ENCODE measurements around the gene SP3. TPM values are rescaled to one million over a fixed set of nuclear protein-coding genes. Genes with fewer than 3 reads are reported as not detected.

Gene SP3
- total and polyA plus RNA-seq, 9 of the 15 experiments (the other 6 are each of a cell fraction or from before 2014, with no cell fraction given), result 12.0 to 106 (median 74.9) TPM

DNA sequence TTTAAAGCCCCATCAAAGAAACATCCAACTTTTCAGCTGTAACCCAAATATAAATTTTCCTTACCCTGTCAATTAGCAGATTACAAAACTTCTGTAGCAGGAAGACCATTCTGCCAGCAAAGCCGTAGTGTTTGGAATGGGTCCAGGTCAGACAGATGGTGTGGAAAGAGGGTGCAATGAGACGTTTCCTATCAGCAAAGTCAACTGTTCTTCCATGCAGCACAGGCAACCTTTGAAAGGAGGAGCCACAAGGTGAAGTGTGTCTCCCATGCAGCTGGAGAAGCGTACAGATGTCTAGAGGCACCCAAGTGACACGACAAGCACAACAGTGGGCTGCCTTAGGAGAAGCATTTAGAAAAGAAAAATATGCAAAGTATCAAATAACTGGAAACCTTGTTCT is 83.7 kb downstream of the SP3 start (continued):
- TF ChIP-seq, protein P1, sequence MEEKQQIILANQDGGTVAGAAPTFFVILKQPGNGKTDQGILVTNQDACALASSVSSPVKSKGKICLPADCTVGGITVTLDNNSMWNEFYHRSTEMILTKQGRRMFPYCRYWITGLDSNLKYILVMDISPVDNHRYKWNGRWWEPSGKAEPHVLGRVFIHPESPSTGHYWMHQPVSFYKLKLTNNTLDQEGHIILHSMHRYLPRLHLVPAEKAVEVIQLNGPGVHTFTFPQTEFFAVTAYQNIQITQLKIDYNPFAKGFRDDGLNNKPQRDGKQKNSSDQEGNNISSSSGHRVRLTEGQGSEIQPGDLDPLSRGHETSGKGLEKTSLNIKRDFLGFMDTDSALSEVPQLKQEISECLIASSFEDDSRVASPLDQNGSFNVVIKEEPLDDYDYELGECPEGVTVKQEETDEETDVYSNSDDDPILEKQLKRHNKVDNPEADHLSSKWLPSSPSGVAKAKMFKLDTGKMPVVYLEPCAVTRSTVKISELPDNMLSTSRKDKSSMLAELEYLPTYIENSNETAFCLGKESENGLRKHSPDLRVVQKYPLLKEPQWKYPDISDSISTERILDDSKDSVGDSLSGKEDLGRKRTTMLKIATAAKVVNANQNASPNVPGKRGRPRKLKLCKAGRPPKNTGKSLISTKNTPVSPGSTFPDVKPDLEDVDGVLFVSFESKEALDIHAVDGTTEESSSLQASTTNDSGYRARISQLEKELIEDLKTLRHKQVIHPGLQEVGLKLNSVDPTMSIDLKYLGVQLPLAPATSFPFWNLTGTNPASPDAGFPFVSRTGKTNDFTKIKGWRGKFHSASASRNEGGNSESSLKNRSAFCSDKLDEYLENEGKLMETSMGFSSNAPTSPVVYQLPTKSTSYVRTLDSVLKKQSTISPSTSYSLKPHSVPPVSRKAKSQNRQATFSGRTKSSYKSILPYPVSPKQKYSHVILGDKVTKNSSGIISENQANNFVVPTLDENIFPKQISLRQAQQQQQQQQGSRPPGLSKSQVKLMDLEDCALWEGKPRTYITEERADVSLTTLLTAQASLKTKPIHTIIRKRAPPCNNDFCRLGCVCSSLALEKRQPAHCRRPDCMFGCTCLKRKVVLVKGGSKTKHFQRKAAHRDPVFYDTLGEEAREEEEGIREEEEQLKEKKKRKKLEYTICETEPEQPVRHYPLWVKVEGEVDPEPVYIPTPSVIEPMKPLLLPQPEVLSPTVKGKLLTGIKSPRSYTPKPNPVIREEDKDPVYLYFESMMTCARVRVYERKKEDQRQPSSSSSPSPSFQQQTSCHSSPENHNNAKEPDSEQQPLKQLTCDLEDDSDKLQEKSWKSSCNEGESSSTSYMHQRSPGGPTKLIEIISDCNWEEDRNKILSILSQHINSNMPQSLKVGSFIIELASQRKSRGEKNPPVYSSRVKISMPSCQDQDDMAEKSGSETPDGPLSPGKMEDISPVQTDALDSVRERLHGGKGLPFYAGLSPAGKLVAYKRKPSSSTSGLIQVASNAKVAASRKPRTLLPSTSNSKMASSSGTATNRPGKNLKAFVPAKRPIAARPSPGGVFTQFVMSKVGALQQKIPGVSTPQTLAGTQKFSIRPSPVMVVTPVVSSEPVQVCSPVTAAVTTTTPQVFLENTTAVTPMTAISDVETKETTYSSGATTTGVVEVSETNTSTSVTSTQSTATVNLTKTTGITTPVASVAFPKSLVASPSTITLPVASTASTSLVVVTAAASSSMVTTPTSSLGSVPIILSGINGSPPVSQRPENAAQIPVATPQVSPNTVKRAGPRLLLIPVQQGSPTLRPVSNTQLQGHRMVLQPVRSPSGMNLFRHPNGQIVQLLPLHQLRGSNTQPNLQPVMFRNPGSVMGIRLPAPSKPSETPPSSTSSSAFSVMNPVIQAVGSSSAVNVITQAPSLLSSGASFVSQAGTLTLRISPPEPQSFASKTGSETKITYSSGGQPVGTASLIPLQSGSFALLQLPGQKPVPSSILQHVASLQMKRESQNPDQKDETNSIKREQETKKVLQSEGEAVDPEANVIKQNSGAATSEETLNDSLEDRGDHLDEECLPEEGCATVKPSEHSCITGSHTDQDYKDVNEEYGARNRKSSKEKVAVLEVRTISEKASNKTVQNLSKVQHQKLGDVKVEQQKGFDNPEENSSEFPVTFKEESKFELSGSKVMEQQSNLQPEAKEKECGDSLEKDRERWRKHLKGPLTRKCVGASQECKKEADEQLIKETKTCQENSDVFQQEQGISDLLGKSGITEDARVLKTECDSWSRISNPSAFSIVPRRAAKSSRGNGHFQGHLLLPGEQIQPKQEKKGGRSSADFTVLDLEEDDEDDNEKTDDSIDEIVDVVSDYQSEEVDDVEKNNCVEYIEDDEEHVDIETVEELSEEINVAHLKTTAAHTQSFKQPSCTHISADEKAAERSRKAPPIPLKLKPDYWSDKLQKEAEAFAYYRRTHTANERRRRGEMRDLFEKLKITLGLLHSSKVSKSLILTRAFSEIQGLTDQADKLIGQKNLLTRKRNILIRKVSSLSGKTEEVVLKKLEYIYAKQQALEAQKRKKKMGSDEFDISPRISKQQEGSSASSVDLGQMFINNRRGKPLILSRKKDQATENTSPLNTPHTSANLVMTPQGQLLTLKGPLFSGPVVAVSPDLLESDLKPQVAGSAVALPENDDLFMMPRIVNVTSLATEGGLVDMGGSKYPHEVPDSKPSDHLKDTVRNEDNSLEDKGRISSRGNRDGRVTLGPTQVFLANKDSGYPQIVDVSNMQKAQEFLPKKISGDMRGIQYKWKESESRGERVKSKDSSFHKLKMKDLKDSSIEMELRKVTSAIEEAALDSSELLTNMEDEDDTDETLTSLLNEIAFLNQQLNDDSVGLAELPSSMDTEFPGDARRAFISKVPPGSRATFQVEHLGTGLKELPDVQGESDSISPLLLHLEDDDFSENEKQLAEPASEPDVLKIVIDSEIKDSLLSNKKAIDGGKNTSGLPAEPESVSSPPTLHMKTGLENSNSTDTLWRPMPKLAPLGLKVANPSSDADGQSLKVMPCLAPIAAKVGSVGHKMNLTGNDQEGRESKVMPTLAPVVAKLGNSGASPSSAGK (IDR thresholded peaks at IDR 0.05), result no peak
- TF ChIP-seq CBFA2T3 (IDR thresholded peaks at IDR 0.05), result peak; percentile 47

Data from K562 (cell line).